ENCODE results near the gene PLA2G5.

The PLA2G5 gene

GRCh38 chr1:20093303-20093702, 23.3 kb downstream of the PLA2G5 start:
- no peak for DNase-seq

DNA sequence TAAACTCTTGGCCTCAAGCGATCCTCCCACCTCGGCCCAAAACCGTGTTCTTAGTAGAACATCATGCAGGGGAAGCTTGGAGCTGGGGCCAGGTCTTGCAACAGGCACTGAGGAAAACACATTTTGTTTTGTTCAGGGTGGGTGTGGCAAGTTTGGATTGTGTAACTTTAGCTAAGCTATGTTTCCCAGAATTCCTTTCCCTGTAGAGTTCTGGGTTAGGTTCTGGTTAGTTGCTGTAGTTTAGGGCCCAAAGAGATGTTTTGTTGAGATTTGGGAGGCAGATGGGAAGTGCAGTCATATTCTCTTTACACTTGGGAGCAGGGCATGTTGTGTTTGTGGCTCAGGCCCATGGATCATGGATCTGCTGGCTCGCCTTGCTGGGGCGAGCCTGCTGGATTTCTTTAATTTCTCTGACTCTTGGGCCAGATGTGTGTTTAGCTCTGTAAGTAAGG, 24.0 kb downstream of the PLA2G5 start:
- DNase-seq = no peak

DNA sequence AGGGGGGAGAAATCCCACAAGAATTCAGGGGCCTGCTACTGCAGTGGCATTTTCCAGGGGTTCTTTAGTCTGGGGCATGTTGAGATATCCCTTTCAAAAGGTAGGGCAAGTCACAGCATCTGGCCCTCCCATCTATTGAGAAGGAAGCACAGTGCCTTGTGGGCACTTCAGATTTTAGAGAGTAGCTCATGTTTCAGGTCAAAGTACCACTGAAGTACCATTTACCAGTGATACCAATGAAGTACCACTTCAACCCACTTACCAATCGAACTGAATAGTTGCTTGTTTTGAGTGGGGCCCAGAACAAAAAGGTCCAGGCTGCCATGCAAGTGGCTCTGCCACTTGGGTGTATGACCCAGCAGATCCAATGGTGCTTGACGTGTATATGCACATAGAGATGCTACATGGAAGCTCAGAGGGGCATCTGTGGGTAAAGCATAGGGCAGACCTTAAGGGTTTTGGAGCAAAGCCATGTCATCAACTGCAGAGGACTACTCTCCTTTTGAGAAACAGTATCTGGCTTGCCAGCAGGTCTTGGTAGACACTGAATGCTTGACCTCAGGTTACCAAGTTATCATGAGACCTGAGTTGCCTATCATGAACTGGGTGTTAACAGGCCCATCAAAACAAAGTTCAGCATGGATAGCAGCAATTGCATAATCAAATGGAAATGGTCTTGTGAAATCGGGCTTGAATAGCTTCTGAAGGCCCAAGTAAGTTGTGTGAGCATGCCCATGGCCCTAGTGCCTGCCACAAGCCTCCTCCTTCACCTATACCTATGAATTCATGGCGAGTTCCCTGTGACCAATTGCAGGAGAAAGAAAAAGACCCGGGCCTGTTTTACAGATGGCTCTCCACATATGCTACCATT, 25.8 kb downstream of the PLA2G5 start:
- DNase-seq = peak; percentile 75

DNA sequence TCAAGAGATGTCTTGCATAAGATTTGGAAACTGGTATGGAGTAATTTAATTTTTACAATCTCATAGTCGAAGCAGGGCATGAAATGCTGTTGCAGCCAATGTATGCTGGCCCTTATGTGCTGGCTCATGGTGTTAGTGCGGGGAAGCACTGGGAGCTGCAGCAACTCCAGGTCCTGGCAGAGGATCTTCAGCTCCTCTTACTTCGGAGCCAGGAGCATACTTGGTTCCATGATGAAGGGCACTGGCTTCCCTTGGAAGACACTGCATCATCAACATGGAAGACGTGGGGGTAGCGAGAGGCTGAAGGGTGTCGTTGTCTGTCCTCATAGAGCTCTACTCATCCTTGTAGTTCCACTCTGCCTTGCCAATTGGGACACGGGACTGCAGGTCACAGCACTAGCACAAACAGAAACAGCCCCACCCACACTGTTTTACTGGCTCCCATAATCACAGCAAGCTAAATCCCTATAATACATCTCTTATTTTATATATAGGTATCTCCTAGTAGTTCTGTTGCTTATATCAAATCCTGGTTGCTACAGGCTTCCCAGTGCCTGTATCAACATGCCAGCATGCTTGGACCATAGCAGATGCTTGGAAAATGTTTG, 26.9 kb downstream of the PLA2G5 start:
- DNase-seq = no peak

GRCh38 chr1:20099533-20099932, 29.5 kb downstream of the PLA2G5 start:
- DNase-seq = no peak

DNA sequence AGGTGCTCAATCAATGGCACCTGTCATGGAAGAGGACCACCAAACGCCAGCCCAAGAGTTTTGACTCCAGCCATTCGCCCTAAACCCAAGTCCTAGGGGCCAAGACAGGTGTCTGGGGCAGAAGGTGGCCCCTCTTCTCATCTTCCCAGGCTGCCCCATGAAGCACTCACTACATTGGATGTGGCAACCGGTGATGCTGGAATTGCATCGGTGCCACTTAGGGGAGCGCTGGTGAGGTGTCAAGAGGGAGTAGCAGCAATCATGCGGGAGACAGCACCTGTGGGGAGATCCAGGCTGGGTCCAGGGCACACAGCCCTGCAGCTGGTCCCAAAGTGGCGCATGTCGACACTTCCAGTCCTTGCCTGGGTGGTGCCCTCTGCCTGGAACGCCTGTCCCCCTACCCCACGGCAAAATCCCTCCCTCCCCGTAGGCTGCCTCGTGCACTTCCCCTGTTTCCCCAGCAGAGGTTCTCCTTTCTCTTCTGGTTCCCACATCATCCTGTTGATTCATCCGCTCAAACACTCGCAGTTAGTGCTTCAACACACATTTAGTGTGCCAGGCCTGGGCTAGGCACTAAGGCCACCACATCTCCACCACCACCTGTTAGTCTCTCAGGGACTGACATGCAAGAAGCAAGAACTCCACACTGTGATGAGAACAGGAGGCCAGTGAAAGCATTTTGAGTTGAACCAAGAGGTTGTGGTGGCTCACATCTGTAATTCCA, 30.8 kb downstream of the PLA2G5 start:
- peak; percentile 39 for DNase-seq

DNA sequence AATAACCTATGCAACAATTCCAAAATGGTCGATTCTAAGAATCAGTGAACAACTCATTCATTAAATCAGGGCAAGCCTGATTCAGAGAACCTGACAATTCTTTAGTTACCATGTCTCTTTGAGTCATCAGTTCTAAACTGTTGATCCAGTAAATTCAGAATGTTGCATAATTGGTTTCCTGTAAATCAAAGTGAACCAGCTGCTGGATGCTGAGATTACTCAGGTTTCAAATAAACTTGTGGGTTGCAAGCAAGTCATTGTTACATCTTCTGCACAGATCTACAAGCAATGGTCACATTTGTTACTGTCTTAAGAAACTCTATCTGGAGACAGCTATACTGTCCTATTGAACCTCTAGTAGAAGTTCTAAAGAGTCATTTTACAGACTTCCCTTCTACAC, 32.9 kb downstream of the PLA2G5 start:
- DNase-seq = no peak

DNA sequence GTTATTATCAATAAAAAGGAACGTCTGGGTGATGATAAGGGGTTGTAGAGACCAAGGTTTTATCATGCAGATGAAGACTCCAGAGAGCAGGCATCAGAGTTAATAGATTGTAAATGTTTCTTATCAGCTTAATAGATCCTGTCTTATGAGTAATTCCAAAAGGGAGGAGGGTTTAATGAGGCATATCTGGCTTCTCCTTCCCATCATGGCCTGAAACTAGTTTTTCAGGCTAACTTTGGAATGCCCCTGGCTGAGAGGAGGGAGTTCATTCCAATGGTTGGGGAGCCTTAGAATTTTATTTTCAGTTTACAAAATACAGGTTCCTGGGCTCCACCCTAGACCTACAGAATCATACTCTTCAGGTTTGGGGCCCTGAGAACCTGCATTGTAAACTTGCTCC, 35.9 kb downstream of the PLA2G5 start:
- DNase-seq = no peak

- DNase-seq = no peak
Observed at GRCh38 chr1:20107351-20107750, 37.4 kb downstream of the PLA2G5 start.

DNA sequence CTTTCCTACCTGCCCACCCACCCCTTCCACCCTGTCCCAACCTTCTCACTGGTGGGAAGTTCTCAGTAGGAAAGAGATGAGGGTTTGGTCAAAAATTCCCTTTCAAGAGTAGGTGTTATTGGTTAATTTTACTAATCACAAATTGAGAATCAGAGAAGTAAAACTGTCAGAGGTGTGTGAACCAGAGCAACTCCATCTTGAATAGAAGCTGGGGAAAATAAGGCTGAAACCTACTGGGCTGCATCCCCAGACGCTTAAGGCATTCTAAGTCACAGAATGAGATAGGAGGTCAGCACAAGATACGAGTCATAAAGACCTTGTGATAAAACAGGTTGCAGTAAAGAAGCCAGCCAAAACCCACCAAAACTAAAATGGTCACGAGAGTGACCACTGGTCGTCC, 37.8 kb downstream of the PLA2G5 start:
- no peak for DNase-seq

DNA sequence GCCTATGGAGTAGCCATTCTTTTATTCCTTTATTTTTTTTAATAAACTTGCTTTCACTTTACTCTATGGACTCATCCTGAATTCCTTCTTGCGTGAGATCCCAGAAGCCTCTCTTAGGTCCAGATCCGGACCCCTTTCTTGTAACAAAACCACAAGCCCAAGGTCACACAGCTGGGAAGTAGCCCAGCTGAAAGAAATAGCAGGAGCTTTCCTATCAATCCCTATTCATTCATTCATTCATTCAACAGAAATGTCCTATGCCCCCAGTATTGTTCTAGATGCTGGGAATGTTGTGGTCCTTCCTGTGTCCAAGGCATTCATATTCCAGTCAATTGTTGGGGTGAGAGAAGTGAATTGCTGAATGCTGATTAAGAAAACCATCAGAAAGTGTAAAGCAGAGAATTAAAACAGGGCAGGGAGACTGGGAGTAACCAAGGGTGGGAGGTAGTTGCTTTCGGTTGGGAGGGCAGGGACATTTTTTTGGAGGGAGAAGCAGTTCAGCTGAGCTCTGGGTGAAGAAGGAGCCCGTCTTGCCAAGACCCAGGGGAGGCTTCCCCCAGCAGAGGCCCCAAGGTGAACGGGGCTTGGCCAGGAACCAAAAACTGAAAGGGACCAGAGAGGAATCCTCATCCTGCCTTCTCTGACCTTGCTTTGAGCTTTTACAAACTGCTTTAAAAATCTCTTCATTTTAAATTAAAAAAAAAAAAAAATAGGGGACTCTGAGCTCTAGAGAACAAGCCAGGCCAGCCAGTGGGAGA, 38.6 kb downstream of the PLA2G5 start:
- no peak for DNase-seq

DNA sequence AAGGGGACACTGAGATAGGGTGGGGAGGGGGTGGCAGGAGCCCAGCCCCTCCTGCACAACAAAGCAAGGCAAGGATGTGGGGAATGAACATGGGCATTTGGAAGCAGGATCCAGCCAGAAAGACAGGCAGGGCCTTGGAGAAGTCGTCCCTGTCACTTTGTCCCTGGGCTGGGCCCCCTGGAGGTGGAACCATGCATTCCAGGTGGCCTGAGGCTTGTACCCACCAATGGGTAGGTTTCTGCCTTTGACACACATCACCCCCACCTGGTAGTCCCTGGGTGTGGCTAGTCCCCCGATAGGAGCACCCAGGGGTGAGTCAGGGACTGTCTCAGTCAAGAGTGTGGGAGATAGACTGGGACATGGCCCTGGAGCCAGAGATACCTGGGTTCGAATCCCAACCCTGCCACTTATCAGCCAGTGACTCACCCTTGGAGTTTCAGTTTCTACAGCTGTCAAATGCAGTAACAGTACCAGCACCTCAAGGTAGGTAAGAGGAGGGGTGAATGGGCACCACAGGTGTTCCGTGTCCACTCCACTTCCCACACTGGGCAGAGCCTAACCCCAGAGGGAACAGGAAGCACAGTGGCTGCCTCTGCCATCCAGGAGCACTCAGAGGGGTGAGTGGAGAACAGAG, 39.3 kb downstream of the PLA2G5 start:
- DNase-seq = no peak

GRCh38 chr1:20110679-20111078, 40.7 kb downstream of the PLA2G5 start:
- no peak for DNase-seq

GRCh38 chr1:20111452-20111851, 41.5 kb downstream of the PLA2G5 start:
- no peak for DNase-seq

- DNase-seq = no peak
Observed at GRCh38 chr1:20112279-20113000, 42.4 kb downstream of the PLA2G5 start.

DNA sequence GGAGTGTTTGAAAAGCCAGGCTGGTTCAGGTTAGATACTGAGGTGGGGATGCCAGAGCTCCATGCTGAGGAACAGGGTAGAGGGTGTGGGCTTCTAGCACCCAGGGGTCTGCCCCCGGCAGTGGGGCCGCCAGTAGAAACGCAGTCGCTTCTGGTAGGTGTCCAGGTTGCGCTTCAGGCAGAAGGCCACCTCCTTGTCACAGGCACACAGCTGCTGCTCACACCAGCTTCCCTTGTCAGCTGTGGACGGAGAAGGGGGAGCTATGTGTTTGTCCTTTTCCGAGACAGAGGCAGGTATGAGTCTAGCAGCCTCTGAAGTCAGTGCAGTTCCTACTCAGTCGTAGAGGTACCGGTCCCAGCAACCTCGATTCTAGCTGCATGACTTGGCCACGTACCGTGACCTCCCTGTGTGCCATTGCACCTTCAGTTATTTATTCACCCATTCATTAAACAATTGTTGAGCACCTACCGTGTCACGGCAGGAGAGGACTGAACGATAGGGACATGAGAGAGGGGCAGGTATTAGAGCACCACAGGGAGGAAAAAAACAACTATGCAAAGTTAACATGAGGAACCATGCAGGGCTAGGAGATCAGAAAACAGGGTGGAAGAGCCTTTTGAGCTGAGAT, 44.1 kb downstream of the PLA2G5 start:
- DNase-seq = no peak

DNA sequence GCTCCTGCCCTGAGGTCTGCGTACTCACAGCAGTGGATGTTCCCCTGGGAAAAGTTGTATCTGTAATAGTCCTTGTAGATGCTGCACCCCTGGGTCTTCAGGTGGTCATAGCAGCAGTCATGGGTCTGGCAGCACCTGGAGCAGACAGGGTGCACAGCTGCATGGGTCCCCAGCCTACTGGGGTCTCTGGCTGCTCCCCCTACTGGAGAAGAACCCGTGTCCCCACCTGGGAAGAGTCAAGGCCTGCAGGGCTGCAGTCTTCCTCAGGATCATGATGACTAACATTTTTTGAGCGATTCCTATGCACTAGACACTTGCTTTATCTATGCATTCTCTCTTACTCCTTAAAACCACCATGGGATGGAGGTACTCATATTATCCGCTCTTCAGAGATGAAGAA, 45.5 kb downstream of the PLA2G5 start:
- DNase-seq = no peak

GRCh38 chr1:20115916-20116315, 45.9 kb downstream of the PLA2G5 start:
- DNase-seq = no peak

DNA sequence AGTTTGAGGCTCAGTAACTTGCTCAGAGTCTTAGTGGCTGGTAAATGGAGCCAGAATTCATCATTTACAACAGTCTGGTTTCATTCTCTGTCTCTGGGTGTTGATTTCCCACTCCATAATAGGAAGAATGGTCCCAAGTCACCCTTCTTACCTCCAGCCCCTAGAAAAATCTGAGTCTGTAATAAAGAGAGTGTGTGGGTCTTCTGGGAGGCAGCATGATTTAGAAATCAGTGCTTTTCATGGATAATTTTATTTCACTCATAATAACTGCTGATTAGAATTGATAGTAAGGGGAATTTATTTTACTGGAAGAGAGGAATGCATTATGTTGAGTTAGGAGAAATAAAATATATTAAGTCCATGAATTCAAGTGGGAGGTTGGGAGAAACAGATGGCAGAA, 47.2 kb downstream of the PLA2G5 start:
- DNase-seq = no peak

- DNase-seq = no peak
Observed at GRCh38 chr1:20119347-20119746, 49.4 kb downstream of the PLA2G5 start, which contains the start of gene PLA2G2D. PLA2G2D (minus strand) TSS chr1:20119536; CDS start chr1:20119498, 38 bp downstream.

DNA sequence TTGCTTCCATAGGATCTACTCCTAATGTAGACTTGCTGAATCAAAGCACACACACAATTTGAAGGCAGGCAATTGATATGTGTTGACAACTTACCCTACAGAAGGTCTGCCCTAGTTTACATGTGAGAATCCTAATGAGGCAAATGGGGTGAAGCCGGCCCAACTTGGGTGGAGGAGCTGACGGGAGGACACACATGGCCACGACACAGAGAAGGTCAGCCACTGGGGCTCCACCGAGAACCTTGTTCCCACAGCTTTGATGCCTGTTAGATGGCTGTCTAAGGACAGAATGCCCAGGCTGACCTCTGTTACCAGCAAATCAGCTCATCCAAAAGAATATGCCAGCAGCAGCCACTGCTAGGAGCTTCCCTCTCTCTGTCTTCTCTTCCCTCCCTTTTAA, 50.8 kb downstream of the PLA2G5 start:
- DNase-seq = no peak

Data from NCI-H1105 treated with DMSO at 0.1 percent for 48 hours (cell line).